ENCODE measurements around the gene CORO1C.

CORO1C gene

DNA sequence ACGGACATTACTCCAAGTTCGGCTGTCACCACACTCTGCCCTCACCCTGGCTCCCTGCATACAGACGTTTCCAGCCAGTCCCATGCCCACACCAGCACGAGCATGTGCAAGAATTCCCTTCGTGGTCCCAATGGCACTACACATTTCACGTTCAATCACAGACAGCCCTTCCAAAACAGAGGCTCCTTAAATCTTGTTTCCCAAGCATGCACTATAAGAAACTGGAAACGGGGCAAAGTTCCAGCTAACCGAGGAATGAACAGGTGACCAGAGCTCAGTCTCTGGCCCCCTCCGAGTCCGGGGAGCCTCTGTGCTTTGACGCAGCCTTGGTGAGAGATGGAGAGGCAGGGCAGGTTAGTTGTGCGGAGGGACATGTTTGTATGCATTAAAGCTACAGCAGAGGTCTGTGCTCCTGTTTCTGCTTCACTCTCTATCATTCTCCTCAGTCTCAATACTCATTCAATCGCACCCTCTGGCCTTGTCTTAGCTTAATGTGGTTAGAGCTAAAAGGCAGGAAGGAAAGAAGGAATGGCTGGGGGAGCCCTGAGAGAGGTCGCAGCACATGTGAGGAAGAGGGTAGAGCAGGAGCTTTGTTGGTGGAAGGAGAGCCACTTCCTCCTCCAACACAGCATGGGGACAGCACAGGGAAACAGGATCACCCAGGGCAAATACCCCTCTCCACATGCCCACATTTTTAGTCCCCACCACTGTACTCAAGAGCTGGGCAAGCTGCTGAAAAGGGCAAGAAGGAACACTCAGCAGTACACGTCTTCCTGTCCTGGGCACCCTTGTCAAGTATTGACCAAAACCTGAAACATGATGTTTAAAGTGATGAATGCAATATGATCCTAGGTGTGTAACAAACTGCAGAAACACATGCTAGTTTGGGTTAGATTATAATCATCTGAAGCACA, 85.4 kb downstream of the CORO1C start:
- no peak for DNase-seq (ENCODE audit: low read depth)
- TF ChIP-seq, protein P1, sequence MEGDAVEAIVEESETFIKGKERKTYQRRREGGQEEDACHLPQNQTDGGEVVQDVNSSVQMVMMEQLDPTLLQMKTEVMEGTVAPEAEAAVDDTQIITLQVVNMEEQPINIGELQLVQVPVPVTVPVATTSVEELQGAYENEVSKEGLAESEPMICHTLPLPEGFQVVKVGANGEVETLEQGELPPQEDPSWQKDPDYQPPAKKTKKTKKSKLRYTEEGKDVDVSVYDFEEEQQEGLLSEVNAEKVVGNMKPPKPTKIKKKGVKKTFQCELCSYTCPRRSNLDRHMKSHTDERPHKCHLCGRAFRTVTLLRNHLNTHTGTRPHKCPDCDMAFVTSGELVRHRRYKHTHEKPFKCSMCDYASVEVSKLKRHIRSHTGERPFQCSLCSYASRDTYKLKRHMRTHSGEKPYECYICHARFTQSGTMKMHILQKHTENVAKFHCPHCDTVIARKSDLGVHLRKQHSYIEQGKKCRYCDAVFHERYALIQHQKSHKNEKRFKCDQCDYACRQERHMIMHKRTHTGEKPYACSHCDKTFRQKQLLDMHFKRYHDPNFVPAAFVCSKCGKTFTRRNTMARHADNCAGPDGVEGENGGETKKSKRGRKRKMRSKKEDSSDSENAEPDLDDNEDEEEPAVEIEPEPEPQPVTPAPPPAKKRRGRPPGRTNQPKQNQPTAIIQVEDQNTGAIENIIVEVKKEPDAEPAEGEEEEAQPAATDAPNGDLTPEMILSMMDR (IDR thresholded peaks at IDR 0.05; ENCODE audit: low read depth, low read length, missing control alignments), result no peak

DNA sequence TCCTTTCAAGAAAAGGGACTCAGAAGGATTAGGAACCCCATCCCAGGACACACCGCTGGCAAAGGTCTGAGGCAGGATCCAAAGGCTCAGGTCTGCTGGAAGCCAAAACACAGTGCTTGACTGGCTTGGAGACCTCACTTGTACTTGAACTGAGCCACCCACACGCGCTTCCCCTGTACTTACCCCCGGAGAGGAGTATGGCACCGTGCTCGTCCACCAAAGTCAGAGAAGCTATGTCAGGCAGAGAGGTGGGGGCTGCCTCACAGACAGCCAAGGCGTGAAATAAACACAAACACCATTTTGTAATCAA, 86.6 kb downstream of the CORO1C start:
- no peak for DNase-seq (ENCODE audit: low read depth)
- no peak overlapping the region for H3K4me3 ChIP-seq (ENCODE audit: low read depth, low read length)
- TF ChIP-seq, protein P1 (IDR thresholded peaks at IDR 0.05; ENCODE audit: low read depth, low read length, missing control alignments), result no peak

More for the DNA sequence above, 85.4 kb downstream of the CORO1C start:
- no peak overlapping the region for H3K4me3 ChIP-seq (ENCODE audit: low read depth, low read length)

DNA sequence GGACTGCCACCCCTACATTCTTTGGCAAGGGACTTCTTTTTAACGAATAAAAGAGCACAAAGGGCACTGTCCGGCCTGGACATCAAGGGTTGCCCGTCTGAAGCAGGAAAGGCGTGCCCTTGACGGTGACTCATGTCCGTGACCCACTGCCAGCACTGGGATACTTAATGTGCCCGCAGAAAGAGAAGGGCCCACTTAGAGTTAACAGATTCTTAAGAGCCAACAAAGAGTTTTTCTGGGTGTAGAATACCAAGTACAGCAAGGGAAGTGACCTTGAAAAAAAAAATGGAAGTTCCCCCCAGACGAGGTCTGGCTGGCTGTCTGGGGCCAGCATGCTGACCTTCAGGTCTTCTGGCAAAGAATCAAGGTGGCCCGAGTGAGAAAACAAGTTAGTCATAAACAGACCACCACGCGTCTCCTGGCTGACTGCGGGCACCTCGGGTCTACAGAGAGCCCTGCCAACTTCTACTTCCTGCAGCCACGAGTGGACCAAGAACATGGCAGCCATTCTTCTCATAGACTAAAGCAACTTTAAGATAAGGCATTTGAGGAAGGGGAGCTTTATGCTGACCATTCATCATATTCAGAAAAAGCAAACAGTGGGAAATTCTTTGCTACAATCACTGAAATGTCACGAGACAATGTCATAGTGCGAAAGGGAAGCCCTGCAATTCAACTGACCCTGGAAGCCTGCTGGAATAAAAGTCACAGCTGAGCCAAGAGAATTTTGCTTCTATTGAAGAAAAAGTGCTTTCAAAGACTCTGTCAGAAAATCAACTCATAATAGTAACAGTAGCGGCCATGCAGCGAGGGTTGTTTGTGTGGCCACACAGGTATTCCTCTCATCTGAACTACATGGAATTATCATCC, 87.1 kb downstream of the CORO1C start:
- TF ChIP-seq, protein P1 (IDR thresholded peaks at IDR 0.05; ENCODE audit: low read depth, low read length, missing control alignments), result no peak
- no peak for DNase-seq (ENCODE audit: low read depth)
- H3K4me3 ChIP-seq (ENCODE audit: low read depth, low read length), result no peak overlapping the region

DNA sequence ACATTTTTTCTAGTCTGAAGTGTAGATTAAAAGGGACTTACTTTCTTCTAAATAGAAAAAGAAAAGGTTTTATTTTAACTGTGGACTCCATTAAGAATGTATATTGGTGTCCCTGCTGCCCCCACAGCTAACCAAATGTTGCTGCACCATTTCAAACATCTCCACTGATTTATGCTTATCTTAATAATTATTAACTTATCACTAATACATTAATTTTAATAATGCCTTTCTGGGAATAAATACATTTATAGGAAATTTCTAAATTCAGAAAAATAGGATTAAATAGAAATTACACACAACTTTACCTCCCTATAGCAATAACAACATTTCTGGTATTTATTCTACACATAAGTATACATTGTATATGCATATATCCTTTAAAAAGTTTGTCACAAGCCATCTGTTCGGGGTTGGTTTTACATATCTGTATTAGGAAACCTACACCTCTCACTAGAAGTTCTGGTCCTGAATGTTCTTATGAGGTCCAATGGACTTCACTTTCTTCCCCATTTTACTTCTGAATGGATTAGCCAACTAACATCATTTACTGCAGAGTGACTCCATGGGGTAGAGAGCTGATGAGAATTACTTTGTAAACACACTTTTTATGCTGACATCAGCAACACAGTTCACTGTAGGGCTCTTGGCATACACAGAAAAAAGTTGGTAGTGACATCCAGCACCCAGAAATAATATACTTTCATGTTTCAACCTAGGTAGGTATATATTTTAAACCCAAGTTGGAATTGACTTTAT, 88.2 kb downstream of the CORO1C start:
- DNase-seq (ENCODE audit: low read depth), result no peak
- no peak overlapping the region for H3K4me3 ChIP-seq (ENCODE audit: low read depth, low read length)
- TF ChIP-seq, protein P1 (IDR thresholded peaks at IDR 0.05; ENCODE audit: low read depth, low read length, missing control alignments), result no peak

DNA sequence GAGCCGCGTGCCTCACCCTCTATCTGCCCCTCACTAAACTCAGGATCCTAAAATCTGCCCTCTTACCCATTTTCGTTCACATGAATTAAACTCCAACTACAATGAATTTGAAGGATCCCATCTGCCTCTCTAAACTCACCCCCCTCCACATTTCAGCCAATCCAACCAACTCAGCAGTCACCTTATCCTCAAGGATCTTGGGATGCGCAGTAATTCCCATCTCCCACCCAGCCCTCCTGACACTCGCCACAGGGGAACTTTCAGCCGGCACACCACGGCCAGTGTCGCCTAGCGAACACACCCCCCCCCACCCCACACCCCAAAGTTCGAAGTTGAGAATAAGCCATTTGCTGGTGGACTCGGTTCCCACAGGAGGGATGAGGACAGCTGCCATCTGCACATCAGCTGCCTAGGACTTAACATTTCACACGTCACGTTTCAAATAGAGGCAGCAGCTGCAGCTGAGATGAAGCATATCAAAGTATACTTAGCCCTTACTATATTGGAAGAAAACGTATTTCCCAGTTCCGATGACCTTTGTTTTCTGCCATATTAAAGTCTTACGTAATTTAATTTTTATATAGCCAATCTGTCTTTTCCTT, 88.9 kb downstream of the CORO1C start:
- DNase-seq (ENCODE audit: low read depth), result no peak
- no peak overlapping the region for H3K4me3 ChIP-seq (ENCODE audit: low read depth, low read length)
- TF ChIP-seq, protein P1 (IDR thresholded peaks at IDR 0.05; ENCODE audit: low read depth, low read length, missing control alignments), result no peak
